H9 (cell line): ENCODE measurements around the gene OR10A3. TPM values are rescaled to one million over a fixed set of nuclear protein-coding genes. Genes with fewer than 3 reads are reported as not detected.

Source experiments
- DNase-seq: peaks from one replicate; pipeline ENCODE4 v3.0.0-alpha.2; 2017
- H2AFZ ChIP-seq: one replicate; pipeline ENCODE4 v1.6.1; 2013; ENCODE audit warnings: mild to moderate bottlenecking, low read length, control low read depth, moderate library complexity
- H2AK5ac ChIP-seq: 2 replicates; pipeline ENCODE4 v1.6.1; 2013; ENCODE audit warnings: low read length, control low read depth, mixed read lengths; ENCODE audit not compliant: insufficient read length
- H2BK120ac ChIP-seq: one replicate; pipeline ENCODE4 v1.6.1; 2013; ENCODE audit warnings: low read depth, mild to moderate bottlenecking, low read length, control low read depth, inconsistent platforms; ENCODE audit not compliant: poor library complexity, severe bottlenecking
- H2BK12ac ChIP-seq: 2 replicates; pipeline ENCODE4 v1.6.1; 2013; ENCODE audit warnings: low read length, control low read depth, mixed read lengths, low read depth; ENCODE audit not compliant: insufficient read length
- H2BK15ac ChIP-seq: 2 replicates; pipeline ENCODE4 v1.6.1; 2013; ENCODE audit warnings: low read depth, low read length, control low read depth
- H2BK20ac ChIP-seq: one replicate; pipeline ENCODE4 v1.6.1; 2013; ENCODE audit warnings: low read depth, mild to moderate bottlenecking, low read length, control low read depth, inconsistent platforms; ENCODE audit not compliant: poor library complexity, severe bottlenecking
- H2BK5ac ChIP-seq: 2 replicates; pipeline ENCODE4 v1.6.1; 2013; ENCODE audit warnings: low read length, control low read depth, mixed read lengths; ENCODE audit not compliant: insufficient read length
- H3K14ac ChIP-seq: 2 replicates; pipeline ENCODE4 v1.6.1; 2013; ENCODE audit warnings: low read length, control low read depth; ENCODE audit not compliant: insufficient read depth
- H3K18ac ChIP-seq: 2 replicates; pipeline ENCODE4 v1.6.1; 2013; ENCODE audit warnings: low read depth, mild to moderate bottlenecking, mixed read lengths, low read length, control low read depth; ENCODE audit not compliant: insufficient read length
- H3K23ac ChIP-seq: 2 replicates; pipeline ENCODE4 v1.6.1; 2013; ENCODE audit warnings: low read length, control low read depth, mixed read lengths, low read depth; ENCODE audit not compliant: insufficient read length
- H3K23me2 ChIP-seq: 2 replicates; pipeline ENCODE4 v1.6.1; 2013; ENCODE audit warnings: low read depth, mild to moderate bottlenecking, mixed read lengths, low read length, control low read depth; ENCODE audit not compliant: insufficient read length, poor library complexity, severe bottlenecking
- H3K27ac ChIP-seq: 2 replicates; pipeline ENCODE4 v1.5.1; 2013; ENCODE audit warnings: low read length, control low read depth, mixed read lengths, low read depth; ENCODE audit not compliant: insufficient read length
- H3K27me3 ChIP-seq: 2 replicates; pipeline ENCODE4 v1.6.1; 2013; ENCODE audit warnings: low read length, control low read depth, inconsistent platforms; ENCODE audit not compliant: insufficient read depth
- H3K4ac ChIP-seq: 2 replicates; pipeline ENCODE4 v1.6.1; 2013; ENCODE audit warnings: low read depth, mild to moderate bottlenecking, control low read depth, inconsistent platforms, low read length, moderate library complexity
- H3K4me1 ChIP-seq: 2 replicates; pipeline ENCODE4 v1.6.1; 2013; ENCODE audit warnings: low read length, control low read depth, inconsistent platforms; ENCODE audit not compliant: insufficient read depth
- H3K4me2 ChIP-seq: 2 replicates; pipeline ENCODE4 v1.6.1; 2013; ENCODE audit warnings: low read length, control low read depth, mixed read lengths; ENCODE audit not compliant: insufficient read length, insufficient read depth
- H3K56ac ChIP-seq: 2 replicates; pipeline ENCODE4 v1.6.1; 2013; ENCODE audit warnings: low read depth, mild to moderate bottlenecking, mixed read lengths, low read length, control low read depth; ENCODE audit not compliant: insufficient read length
- H3K79me1 ChIP-seq: 2 replicates; pipeline ENCODE4 v1.6.1; 2013; ENCODE audit warnings: low read depth, mild to moderate bottlenecking, moderate library complexity, low read length, control low read depth, inconsistent platforms; ENCODE audit not compliant: insufficient read depth, poor library complexity, severe bottlenecking
- H3K79me2 ChIP-seq: 2 replicates; pipeline ENCODE4 v1.6.1; 2013; ENCODE audit warnings: low read length, control low read depth, inconsistent platforms; ENCODE audit not compliant: insufficient read depth
- H3K9ac ChIP-seq: 2 replicates; pipeline ENCODE4 v1.6.1; 2013; ENCODE audit warnings: low read length, control low read depth, mixed read lengths; ENCODE audit not compliant: insufficient read length; ENCODE audit errors: extremely low read depth
- H3K9me3 ChIP-seq: one replicate; pipeline ENCODE4 v1.6.1; 2013; ENCODE audit warnings: low read depth, low read length, inconsistent platforms; ENCODE audit not compliant: control insufficient read depth
- H3T11ph ChIP-seq: one replicate; pipeline ENCODE4 v1.6.1; 2013; ENCODE audit warnings: mild to moderate bottlenecking, low read length, control low read depth, inconsistent platforms
- H4K20me1 ChIP-seq: one replicate; pipeline ENCODE4 v1.6.1; 2013; ENCODE audit not compliant: control insufficient read depth, insufficient read length, insufficient read depth
- H4K5ac ChIP-seq: 2 replicates; pipeline ENCODE4 v1.6.1; 2013; ENCODE audit warnings: low read depth, mild to moderate bottlenecking, mixed read lengths, low read length, control low read depth; ENCODE audit not compliant: insufficient read length
- H4K8ac ChIP-seq: replicated peaks from 2 replicates; pipeline ENCODE4 v1.6.1; 2013; ENCODE audit warnings: low read length, control low read depth, mixed read lengths, low read depth; ENCODE audit not compliant: insufficient read length
- H4K91ac ChIP-seq: 2 replicates; pipeline ENCODE4 v1.6.1; 2013; ENCODE audit warnings: low read depth, mild to moderate bottlenecking, moderate library complexity, mixed read lengths, low read length, control low read depth; ENCODE audit not compliant: insufficient read length
- H3K27ac Mint-ChIP-seq, 3 experiments: 2 replicates in 2 of 3; 3 replicates in 1 of 3; pipeline ENCODE4 v1.8.0; 2020 to 2021; ENCODE audit warnings: mixed read lengths in 3 of 3, mild to moderate bottlenecking in 1 of 3, moderate library complexity in 1 of 3
- H3K27me3 Mint-ChIP-seq: 2 replicates; pipeline ENCODE4 v1.8.0; 2021; ENCODE audit warnings: low read depth, mild to moderate bottlenecking, moderate library complexity, mixed read lengths
- H3K36me3 Mint-ChIP-seq, 3 experiments: 2 replicates in 2 of 3; 3 replicates in 1 of 3; pipeline ENCODE4 v1.8.0; 2020 to 2021; ENCODE audit warnings: low read depth in 3 of 3, mixed read lengths in 3 of 3; ENCODE audit not compliant: insufficient read depth in 1 of 3
- H3K4me1 Mint-ChIP-seq, 2 experiments: 2 replicates each; pipeline ENCODE4 v1.8.0; 2020; ENCODE audit warnings: mixed read lengths in 2 of 2
- H3K4me3 Mint-ChIP-seq, 2 experiments: 2 replicates in 1 of 2; 3 replicates in 1 of 2; pipeline ENCODE4 v1.8.0; 2020 to 2021; ENCODE audit warnings: mild to moderate bottlenecking in 2 of 2, mixed read lengths in 2 of 2, moderate library complexity in 1 of 2
- H3K9me3 Mint-ChIP-seq, 2 experiments: 2 replicates in 1 of 2; 3 replicates in 1 of 2; pipeline ENCODE4 v1.8.0; 2020; ENCODE audit warnings: mild to moderate bottlenecking in 2 of 2, mixed read lengths in 2 of 2, moderate library complexity in 1 of 2
- total RNA-seq: library from RNA; stranded (reverse); gene quantifications from 2 replicates; pipeline ENCODE4 v1.2.1, GENCODE V29; 2021
- TF ChIP-seq, protein P1 (sequence below): fragments of 200-600 bp; sonication (generic); conservative IDR thresholded peaks from 3 replicates; pipeline ENCODE4 v1.8.0; 2021; ENCODE audit warnings: antibody characterized with exemption, mild to moderate bottlenecking

OR10A3 gene
- total RNA-seq, 1 experiment from 2014 or later = not detected

- Histone ChIP-seq H3K9ac (no peak overlapping the region), H2BK12ac (no peak overlapping the region), H3K4ac (no peak overlapping the region), H4K5ac (no peak overlapping the region), H3K27me3 (no peaks in the 10 kb centered on the region), H4K91ac (no peak overlapping the region), H2BK120ac (no peak overlapping the region), H3K4me1 (peaks cover 2% of the 10 kb centered on the region; the same call in 1 of the 2 replicates), H4K20me1 (no peaks in the 10 kb centered on the region), H2BK20ac (no peak overlapping the region), H3K79me1 (no peaks in the 10 kb centered on the region), H2BK5ac (no peak overlapping the region), H3K18ac (no peak overlapping the region), H3K56ac (no peak overlapping the region), H3K4me2 (no peak overlapping the region), H2AFZ (no peak overlapping the region), H3T11ph (no peak overlapping the region), H4K8ac (no peak overlapping the region), H3K23ac (no peak overlapping the region), H2AK5ac (no peak overlapping the region), H3K23me2 (no peaks in the 10 kb centered on the region), H3K9me3 (no peaks in the 10 kb centered on the region), H3K79me2 (no peaks in the 10 kb centered on the region), H3K27ac (no peak overlapping the region), H2BK15ac (no peak overlapping the region), H3K14ac (no peak overlapping the region)
- H3K27me3 Mint-ChIP-seq = no peaks in the 10 kb centered on the region
- H3K27ac Mint-ChIP-seq = 0 out of 7 replicates have a peak overlapping the region, but pooled peaks of 1 of the 3 experiments have one; percentile 21
- H3K9me3 Mint-ChIP-seq = no peaks in the 10 kb centered on the region
- peaks cover 38 to 51% of the 10 kb centered on the region in 2 experiments for H3K4me1 Mint-ChIP-seq
- no peaks in the 10 kb centered on the region for H3K36me3 Mint-ChIP-seq
- no peak overlapping the region for H3K4me3 Mint-ChIP-seq
- no peak for DNase-seq
- TF ChIP-seq, protein P1, sequence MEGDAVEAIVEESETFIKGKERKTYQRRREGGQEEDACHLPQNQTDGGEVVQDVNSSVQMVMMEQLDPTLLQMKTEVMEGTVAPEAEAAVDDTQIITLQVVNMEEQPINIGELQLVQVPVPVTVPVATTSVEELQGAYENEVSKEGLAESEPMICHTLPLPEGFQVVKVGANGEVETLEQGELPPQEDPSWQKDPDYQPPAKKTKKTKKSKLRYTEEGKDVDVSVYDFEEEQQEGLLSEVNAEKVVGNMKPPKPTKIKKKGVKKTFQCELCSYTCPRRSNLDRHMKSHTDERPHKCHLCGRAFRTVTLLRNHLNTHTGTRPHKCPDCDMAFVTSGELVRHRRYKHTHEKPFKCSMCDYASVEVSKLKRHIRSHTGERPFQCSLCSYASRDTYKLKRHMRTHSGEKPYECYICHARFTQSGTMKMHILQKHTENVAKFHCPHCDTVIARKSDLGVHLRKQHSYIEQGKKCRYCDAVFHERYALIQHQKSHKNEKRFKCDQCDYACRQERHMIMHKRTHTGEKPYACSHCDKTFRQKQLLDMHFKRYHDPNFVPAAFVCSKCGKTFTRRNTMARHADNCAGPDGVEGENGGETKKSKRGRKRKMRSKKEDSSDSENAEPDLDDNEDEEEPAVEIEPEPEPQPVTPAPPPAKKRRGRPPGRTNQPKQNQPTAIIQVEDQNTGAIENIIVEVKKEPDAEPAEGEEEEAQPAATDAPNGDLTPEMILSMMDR = no peak
Measured at GRCh38 chr11:7967826-7968225, 26.3 kb upstream of the OR10A3 start.
